Activated CD4-positive, alpha-beta T cell treated with anti-CD3 and anti-CD28 coated beads, Interleukin-2, amount 50 U/mL, for 1 hour (primary cell): ENCODE data around the gene P3H3.
"Not testable (repeated sequence)": the region's sequence is repeated elsewhere in the genome, so short reads cannot be mapped to it uniquely, and the experiment has no call there.

Source experiments
- DNase-seq: peaks from one replicate; pipeline ENCODE4 v3.0.0-alpha.2; 2020

P3H3 gene

DNA sequence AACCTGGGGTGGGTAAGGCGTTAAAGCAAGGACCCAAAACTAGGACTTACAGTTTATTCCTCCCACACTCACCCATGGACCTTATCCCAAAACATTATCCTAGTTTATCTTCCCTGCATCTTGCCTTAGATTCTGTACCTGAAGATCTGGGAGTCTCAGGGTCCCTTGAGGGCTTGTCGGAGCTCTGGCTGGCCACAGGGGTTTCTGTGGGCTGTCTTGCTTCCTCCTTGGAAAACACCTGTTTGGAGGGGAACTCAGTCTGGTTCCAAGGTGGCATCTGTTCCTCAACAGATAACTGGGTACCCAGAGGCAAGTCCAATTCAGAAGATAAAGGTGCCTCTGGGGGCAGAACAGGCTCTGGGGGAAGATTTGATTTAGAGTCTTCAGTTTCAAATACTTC, 21.2 kb downstream of the P3H3 start:
- DNase-seq = no peak

DNA sequence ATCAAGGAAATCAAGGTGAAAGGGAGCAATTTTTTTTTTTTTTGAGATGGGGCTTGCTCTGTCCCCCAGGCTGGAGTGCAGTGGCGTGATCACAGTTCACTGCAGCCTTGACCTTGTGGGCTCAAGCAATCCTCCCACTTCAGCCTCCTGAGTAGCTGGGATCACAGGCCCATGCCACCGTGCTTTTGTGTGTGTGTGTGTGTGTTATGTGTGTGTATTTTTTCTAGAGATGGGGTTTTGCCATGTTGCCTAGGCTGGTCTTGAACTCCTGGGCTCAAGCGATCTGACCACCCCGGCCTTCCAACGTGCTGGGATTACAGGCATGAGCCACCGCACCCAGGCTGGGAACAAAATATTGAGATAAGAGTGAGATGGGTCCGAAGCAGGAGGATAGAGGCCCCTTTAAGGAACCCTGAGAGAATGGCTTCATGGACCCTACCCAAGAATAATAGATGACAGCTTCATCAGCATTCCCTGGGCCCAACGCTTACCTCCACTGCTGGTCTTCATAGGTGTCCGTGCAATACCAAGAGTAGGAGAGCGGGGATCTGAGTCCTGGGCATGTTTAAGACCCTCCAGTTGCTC, 21.9 kb downstream of the P3H3 start:
- DNase-seq = no peak

DNA sequence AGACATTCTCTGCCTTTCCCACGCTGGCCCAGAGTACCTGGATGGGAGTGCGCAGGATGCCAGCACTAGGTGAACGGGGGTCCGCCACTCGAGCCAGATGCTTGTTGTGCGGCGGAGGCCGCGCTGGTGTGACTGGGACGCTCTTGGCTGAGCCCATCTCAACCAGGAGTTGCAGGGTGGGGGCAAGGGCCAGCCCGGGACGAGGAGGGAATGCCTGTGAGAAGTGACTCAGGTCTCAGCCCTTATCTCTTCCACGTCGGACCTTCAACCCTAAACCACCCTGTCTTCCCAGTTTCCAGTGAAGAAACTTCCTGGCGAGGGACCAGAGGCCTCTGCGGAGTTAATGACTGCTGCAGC, 22.6 kb downstream of the P3H3 start:
- no peak for DNase-seq

DNA sequence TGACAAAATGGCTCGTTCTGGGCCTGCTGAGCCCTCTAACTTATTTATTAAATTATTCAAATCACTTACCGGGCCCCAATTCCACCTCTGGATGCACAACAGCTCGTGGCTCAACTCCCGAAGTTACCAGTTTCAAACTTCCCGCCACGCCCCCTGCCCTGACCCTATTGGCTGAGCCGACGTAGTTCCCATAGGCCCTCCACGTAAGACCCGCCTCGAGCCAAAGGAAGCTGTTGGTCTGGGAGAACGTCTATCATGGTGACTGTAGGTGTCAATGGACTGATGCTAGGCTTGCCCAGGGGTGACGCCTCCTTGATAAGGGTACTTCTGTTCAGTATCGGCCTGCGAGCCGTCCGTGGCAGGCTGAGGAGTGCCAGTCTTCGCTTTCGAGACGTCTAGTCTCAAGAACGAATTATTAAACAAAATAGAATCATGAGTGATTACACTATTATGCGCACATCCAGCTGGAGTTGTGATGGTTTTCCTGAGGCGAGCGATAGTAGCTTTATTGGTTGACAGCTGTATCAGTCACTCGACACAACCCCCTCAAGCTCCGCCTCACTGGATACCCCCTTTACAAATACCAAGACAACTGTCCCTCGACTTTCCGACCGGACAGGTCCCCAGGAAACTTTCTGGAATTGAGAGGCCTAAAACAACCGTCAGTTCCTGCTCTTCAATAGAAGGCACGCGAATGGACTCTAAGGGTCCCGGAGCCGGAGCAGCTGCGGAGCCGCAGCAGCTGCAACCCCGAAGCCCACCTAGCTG, 23.1 kb downstream of the P3H3 start, which contains the start of gene CDCA3:
Gene CDCA3, minus strand, starts transcription at position 134 of the 768 bp plus-strand sequence. CDS start 334 bp downstream, outside the sequence.
- DNase-seq = peak; percentile 88

DNA sequence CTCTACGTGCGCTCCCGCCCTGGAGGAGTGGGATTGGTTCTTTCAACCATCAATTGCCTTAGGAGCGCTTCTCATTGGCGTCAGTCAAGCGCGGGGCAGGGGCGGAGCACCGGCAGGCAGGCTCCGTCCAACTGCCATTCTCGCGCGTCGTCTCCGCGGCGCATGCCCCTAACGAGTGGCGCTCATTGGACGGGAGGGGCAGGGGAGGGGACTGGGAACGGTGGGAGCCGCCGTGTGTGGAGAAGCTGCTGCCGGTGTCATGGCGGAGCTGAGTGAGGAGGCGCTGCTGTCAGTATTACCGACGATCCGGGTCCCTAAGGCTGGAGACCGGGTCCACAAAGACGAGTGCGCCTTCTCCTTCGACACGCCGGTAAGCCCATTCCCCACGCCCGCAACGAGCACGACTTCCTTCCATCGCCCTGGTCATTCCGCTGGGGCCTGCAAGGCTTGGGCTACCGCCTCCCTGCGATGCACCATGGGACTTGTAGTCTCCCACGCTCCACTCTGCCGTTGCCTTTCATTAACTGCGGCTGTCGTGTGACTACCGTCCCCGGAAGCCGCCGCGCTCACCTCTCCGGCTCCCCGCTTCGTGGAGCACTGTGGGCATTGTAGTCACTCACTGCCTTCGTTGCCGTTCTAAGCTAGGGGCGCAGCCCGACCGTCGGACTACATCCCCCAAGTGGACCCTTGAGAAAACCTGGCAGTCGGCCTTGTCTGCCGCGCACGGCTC, 23.9 kb downstream of the P3H3 start, which contains the start of gene USP5:
Gene USP5, plus strand, starts transcription at position 230 of the 730 bp plus-strand sequence. Its CDS starts 30 bp downstream, at position 260.
- peak; percentile 97 for DNase-seq

DNA sequence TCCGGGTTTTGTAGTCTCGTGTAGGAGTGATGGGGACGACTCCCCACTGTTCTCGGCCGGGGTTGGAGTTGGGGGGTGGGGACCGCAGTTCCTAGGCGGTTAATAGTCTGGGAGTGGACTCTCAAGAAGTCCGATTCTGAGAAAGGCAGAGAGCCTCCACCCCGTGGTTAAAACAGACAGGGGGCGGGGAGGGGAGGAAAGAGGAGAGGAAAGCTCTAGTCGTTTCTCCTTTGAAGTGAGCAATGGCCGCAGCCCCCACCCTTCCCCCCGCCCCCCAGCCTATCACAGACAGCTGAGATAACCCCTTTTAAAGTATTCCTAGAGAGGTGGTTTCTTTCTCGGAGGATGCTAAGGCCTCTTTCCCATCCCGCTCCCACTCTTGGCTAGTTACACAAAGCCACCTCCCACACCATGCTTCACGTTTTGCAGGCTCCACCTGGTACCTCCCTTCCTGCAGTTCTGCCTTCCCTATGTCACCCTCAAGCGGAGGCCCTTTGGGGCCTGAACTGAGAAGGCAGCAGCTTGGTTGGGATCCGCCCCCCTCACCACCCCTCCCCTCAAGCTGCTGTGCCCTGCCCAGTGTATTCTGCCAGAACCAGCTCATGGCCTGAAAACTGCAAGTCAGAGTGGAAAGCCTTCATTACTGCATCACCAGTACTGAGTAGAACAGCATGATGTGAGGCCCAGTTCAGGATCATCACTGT, 24.6 kb downstream of the P3H3 start:
- DNase-seq = peak; percentile 54

DNA sequence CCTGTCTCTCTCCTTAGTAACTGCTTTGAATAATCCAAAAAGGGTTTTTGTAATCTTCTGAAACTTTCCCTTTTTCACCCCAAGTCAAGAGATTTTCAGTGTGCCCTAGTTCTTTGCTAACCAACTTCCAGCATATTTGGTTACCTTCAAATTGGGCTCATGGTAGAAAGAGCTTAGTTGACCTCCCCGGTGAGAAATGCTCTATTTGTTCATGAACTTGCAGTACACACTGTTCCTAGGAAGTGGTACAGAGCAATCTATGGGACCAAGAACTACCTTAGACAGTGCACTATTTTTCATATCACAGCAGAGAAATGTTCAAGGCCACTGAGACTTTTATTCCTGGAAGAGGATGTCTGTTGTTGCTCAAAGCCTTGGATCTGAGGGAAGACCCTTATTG, 25.4 kb downstream of the P3H3 start:
- no peak for DNase-seq

DNA sequence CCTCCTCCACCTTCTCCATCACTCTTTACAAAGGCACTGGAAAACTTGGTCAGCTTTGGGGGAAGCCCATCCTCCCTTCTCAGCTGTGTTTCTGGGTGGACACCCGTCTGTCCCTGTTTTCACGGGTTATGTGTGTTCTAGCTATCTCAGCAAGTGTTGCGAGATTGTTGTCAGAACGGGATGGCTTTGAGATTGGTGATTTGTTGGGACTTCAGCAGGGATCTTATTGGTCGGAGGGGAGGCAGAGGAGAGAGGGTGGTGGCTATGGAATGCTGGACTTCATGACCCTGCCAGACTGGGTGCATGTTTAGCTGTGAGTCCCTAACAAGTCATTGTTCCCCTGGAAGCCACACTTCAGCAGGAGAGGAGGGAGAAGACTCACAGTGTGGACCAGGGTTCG, 25.8 kb downstream of the P3H3 start:
- DNase-seq = no peak

DNA sequence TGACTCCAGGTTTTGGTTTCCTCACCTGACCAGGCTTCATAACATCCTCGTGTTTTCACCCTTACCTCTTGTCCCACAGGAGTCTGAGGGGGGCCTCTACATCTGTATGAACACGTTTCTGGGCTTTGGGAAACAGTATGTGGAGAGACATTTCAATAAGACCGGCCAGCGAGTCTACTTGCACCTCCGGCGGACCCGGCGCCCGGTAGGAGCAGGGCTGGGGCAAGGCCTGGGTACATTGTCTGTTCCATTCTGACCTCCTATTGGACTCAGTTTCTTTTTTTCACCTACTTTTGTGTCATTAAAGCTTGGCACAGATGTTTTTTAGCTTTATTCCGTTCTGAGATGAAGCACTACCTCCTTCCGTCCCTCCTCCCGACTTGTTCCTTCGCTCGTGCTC, 27.1 kb downstream of the P3H3 start:
- DNase-seq = no peak

DNA sequence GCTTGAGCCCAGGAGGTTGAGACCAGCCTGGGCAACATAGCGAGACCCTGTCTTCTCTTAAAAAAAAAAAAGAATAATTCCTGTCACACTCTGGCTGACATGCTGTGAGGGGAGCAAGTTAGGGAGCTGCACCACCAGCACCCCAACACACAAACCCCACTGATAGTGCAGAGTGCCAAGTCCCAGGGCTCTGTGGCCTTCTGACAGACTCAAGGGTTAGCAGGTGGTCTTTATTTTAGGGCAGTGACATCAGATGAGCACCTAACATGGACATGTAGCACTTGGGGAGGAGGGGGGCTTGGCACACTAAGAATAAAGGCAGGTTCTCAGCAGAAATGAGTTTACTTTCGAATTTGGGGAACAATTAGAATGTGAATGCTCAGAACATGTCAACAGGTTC, 30.6 kb downstream of the P3H3 start:
- DNase-seq = no peak

DNA sequence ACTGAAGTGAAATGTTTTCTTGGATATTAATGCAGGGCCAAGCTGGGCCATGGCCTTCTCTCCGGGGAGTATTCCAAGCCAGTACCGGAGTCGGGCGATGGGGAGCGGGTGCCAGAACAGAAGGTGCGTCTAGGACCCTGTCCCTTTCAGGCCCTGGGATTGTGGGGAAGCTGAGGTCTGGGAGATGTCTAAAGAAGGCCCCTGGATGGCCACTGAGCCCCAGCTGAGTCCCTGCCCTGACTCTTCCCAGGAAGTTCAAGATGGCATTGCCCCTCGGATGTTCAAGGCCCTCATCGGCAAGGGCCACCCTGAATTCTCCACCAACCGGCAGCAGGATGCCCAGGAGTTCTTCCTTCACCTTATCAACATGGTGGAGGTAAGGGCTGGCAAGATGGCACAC, 31.9 kb downstream of the P3H3 start:
- no peak for DNase-seq

DNA sequence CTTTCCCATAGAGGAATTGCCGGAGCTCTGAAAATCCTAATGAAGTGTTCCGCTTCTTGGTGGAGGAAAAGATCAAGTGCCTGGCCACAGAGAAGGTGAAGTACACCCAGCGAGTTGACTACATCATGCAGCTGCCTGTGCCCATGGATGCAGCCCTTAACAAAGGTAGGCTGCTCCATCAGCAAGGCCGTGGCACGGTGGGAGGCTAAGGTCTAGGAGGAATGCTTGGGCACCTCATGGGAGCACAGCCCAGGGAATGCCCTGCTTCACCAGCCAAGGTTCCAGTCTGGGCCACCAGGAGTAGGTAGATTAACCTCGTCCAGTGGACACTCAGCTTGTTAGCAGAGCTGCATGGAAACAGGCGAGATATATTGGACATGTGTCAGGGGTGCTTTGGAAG, 32.7 kb downstream of the P3H3 start:
- no peak for DNase-seq

DNA sequence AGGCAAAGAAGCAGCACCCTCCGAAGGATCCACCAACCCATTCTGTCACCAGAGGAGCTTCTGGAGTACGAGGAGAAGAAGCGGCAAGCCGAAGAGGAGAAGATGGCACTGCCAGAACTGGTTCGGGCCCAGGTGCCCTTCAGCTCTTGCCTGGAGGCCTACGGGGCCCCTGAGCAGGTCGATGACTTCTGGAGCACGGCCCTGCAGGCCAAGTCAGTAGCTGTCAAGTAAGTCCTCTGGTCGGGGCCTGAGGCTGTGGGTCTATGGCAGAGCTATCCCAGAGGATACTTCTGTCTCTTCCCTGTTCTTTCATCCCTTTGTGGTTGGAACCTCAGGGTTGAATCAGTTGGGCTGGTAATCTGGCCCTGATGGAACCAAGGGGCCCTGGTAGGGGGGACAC, 33.2 kb downstream of the P3H3 start:
- no peak for DNase-seq

DNA sequence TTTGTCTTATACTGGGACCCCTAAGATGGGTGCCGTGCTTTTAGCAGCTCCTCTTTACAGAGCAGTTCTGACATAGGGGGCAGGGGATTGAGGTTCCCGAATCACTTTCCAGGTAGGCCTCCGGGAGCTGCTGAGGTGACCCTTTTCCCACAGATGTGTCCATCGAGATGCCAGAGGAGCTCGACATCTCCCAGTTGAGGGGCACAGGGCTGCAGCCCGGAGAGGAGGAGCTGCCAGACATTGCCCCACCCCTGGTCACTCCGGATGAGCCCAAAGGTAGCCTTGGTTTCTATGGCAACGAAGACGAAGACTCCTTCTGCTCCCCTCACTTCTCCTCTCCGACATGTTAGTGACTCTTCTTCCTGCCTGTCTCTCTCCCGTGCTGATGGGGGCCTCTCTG, 34.8 kb downstream of the P3H3 start:
- no peak for DNase-seq

DNA sequence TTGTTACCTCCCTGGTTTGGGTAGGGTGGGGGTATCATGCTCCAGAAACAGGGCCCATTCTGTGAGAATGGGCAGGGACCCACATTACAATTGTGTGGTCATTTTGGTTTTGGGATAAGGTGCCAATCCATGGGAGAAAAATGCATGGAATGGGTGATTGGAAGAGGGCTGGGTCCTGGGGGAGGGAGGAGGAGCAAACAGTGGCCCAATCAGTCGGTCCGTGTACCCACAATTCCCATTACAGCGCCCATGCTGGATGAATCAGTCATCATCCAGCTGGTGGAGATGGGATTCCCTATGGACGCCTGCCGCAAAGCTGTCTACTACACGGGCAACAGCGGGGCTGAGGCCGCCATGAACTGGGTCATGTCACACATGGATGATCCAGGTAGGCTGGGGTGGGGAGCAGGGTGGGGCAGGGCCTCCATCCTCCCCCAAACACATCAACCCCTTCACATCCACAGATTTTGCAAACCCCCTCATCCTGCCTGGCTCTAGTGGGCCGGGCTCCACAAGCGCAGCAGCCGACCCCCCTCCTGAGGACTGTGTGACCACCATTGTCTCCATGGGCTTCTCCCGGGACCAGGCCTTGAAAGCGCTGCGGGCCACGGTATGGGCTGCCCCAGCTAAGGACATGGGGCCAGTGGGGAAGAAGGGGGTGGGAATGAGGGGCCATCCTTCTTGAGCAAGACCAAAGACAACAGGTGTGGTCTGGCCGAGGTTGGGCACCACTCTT, 35.5 kb downstream of the P3H3 start:
- DNase-seq = no peak

DNA sequence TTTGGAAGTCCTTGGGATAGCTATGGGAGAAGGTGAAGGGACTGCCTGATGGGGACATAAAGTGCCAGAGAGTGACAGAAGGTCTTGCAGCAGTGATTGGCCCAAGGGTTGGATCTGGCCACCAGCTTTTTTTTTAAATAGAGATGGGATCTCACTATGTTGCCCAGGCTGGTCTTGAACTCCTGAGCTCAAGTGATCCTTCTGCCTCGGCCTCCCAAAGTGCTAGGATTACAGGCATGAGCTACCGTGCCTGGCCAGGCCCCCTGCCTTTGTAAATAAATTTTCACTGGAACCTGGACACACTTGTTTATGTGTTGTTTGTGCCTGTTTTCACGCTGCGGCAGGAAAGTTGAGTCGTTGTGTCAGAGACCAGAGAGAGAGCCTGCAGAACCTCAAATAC, 37.1 kb downstream of the P3H3 start:
- not testable (repeated sequence) for DNase-seq

DNA sequence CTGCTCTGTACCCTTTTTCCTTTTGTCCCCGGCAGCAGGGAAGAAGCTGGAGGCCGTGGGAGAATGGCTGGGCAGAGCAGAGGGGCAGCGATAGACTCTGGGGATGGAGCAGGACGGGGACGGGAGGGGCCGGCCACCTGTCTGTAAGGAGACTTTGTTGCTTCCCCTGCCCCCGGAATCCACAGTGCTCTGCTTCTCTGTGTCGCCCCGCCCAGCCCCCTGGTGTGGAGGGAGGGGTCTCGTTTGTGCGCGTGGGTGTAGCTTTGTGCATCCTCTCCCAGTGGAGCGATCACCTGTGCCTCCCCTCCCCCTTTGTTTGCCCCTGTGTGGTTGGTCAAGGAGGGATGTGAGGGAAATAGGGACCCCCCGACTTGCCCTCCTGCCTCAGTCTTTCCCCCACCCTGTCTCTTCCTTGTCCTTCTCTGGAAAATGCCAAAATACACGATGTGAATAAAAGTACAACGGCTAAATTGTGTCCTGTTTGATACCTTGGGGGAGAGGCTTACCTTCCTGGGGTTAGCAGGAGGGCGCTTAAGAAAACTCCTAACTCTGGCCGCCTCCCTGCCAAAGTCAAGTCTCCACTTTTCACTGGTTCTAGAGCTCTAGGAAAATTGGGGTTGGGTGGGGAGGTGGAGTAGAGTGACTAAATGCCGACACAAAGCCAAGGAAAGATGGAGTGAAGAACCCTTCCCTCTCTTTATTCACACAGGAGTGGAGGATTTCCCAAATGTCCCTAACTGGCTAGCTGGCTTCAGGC, 38.1 kb downstream of the P3H3 start:
- DNase-seq = no peak

DNA sequence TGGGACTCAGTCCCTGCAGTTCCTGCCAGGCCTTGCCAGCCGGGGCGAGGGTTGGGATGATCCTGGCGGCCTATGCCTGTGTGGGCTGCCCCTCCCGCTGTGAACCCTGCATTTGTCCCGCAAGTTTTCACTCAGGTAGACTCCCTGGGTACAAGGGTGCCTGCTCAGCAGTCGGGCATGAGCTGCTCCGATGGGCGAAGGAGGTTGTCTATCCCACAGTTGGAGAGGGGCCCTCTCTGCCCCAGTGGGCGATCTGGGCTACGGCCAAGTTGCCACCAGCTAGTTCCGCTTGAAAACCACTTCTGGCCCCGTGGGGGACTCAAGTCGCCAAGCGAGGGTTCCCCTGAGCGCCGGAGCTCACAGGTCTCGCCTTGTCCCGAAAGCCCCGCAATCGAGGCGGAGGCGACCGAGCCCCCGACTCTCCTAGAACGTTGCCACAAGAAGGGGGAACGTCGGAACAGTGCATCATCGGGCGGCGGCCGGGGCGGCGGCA, 38.8 kb downstream of the P3H3 start:
- no peak for DNase-seq

DNA sequence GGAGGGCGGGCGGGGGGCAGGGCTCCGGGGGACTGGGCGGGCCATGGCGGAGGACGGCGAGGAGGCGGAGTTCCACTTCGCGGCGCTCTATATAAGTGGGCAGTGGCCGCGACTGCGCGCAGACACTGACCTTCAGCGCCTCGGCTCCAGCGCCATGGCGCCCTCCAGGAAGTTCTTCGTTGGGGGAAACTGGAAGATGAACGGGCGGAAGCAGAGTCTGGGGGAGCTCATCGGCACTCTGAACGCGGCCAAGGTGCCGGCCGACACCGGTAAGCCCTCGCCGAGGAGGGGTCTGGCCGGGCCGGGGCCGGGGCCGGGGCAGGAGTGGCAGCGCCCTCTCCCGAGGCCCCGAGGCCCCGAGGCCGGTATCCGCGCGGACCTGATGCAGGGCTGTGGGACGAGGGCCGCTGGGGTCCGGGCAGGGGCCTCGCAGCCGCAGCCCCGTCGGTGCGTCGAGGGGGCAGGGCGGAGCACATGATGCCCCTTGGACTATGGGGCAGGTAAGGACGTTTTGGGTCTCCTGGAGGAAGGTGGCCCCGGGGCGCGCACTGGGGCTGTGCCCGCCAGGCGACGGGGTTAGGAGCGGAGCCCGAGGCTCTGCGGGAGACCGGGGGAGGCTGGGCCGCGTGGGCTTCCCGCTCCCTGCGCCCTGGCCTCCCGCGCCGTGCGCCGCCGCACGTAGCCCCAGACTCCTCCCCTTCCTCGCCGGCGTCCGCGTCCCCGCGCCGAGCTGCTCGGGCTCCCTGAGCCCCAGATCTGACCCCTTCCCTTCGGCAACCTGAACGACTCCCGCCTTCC, 39.4 kb downstream of the P3H3 start, which contains the start of gene TPI1:
Gene TPI1, plus strand, starts transcription at position 119 of the 798 bp plus-strand sequence. Its CDS starts 36 bp downstream, at position 155.
- peak; percentile 73 for DNase-seq

DNA sequence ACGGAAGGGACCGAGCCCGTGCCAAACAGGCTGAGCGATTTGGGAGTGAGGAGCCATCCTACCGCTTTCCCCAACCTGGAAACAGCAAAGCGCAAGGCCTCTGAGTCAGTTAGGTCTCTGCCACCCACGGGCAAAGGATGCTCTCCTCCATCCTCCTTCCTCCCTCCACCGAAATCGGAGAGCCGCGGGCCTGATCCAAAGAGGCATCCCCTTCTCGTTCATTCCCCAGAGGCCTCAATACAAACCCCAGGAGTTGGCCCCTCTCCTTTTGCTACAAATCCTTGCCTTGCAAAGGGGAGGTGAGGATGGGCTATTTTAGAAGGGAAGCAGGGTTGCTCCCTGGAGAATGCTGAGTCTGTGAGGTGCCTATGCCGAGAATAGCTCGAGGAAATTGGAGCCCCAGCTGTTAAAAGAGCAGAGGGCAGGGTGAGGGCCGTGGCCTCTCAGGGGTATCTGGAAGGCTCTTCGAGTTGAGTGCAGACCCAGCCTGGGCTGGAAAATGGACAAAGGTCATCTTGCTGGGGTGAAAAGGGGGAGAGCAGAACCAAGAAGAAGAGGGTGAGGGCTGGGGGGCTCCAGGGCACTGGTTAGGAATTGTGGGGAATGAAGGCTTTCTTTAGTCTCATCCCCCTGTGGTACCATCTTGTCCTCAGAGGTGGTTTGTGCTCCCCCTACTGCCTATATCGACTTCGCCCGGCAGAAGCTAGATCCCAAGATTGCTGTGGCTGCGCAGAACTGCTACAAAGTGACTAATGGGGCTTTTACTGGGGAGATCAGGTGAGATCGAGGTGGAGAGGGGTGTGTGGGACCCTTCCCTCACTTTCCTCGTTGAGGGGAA, 40.2 kb downstream of the P3H3 start:
- DNase-seq = no peak
